Iris pigment epithelial cell (primary cell): ENCODE measurements around the gene SFTA2.
A peak's percentile ranks its signal among the peaks of the same experiment; 100 is the strongest.
"Not testable (repeated sequence)": the region's sequence is repeated elsewhere in the genome, so short reads cannot be mapped to it uniquely, and the experiment has no call there.

ENCODE experiments used
- DNase-seq: peaks from one replicate; pipeline ENCODE4 v3.0.0-alpha.2; 2011; ENCODE audit warnings: low read depth

The SFTA2 gene

GRCh38 chr6:30931969-30932645 is at the start of gene SFTA2:
SFTA2 (minus strand) TSS chr6:30932170; CDS start chr6:30932096, 74 bp downstream.
- no peak for DNase-seq

- no peak for DNase-seq
Observed at GRCh38 chr6:30979690-30980089, 47.7 kb upstream of the SFTA2 start.

GRCh38 chr6:30979141-30979540 is 47.2 kb upstream of the SFTA2 start:
- no peak for DNase-seq

GRCh38 chr6:30974490-30975252 is 42.7 kb upstream of the SFTA2 start:
- DNase-seq, result no peak

- no peak for DNase-seq
Observed at GRCh38 chr6:30972816-30973215, 40.8 kb upstream of the SFTA2 start.

GRCh38 chr6:30970946-30971345 is 39.0 kb upstream of the SFTA2 start:
- DNase-seq, result no peak

- not testable (repeated sequence) for DNase-seq
Observed at GRCh38 chr6:30969171-30969570, 37.2 kb upstream of the SFTA2 start.

GRCh38 chr6:30966154-30966553 is 34.2 kb upstream of the SFTA2 start:
- DNase-seq, result no peak

- DNase-seq, result no peak
Observed at GRCh38 chr6:30965140-30965601, 33.2 kb upstream of the SFTA2 start.

- no peak for DNase-seq
Observed at GRCh38 chr6:30964075-30964474, 32.1 kb upstream of the SFTA2 start.

GRCh38 chr6:30963641-30964040 is 31.7 kb upstream of the SFTA2 start:
- peak; percentile 38 for DNase-seq

GRCh38 chr6:30962716-30963115 is 30.7 kb upstream of the SFTA2 start:
- no peak for DNase-seq

GRCh38 chr6:30960907-30961673 is 29.1 kb upstream of the SFTA2 start:
- peak; percentile 51 for DNase-seq

GRCh38 chr6:30957716-30958115 is 25.7 kb upstream of the SFTA2 start:
- no peak for DNase-seq

GRCh38 chr6:30955367-30956042 is 23.5 kb upstream of the SFTA2 start:
- peak; percentile 57 for DNase-seq

GRCh38 chr6:30954631-30955366 is 22.8 kb upstream of the SFTA2 start:
- DNase-seq, result peak; percentile 6

- DNase-seq, result no peak
Observed at GRCh38 chr6:30951907-30952469, 20.0 kb upstream of the SFTA2 start.

GRCh38 chr6:30948811-30949210 is 16.8 kb upstream of the SFTA2 start:
- no peak for DNase-seq

- DNase-seq, result no peak
Observed at GRCh38 chr6:30947231-30947630, 15.3 kb upstream of the SFTA2 start.

GRCh38 chr6:30945281-30945680 is 13.3 kb upstream of the SFTA2 start:
- DNase-seq, result no peak

GRCh38 chr6:30944051-30944450 is 12.1 kb upstream of the SFTA2 start:
- DNase-seq, result no peak
